Endothelial cell of umbilical vein (primary cell): Measurements from ENCODE around the gene IPO13. TPM values are rescaled to one million over a fixed set of nuclear protein-coding genes. Genes with fewer than 3 reads are reported as not detected.

Source experiments
- BruUV-seq: library from RNA; stranded (reverse); fragments of 400-500 nt; replicated peaks from 2 replicates; lab custom pipeline; 2021; lab: Mats Ljungman, UMichigan
- CTCF ChIA-PET: fragments of 300-600, 350-600 bp; sonication (Branson Sonifier 250); formaldehyde crosslinking; loops from one replicate; lab custom pipeline; 2021; ENCODE audit warnings: antibody characterized with exemption, inconsistent platforms; lab: Charles Lee
- POLR2A ChIA-PET: fragments of 300-600, 350-600 bp; sonication (Branson Sonifier 250); formaldehyde crosslinking; loops from one replicate; lab custom pipeline; 2021; ENCODE audit warnings: antibody characterized with exemption, inconsistent platforms; lab: Charles Lee
- DNase-seq: peaks from one replicate; pipeline ENCODE4 v3.0.0-alpha.2; 2011; ENCODE audit warnings: low read depth, low spot score
- FAIRE-seq: peaks from 2 replicates; lab custom pipeline; 2011; peaks lifted over from hg19 to GRCh38; lab: Jason Lieb, UNC
- H2AFZ ChIP-seq: 2 replicates; pipeline ENCODE4 v1.6.0; 2012; ENCODE audit warnings: low read depth, low read length, control low read depth, inconsistent platforms
- H3K27ac ChIP-seq: 2 replicates; pipeline ENCODE4 v1.5.1; 2011; ENCODE audit warnings: low read depth, mild to moderate bottlenecking, control low read depth, low read length, moderate library complexity; ENCODE audit not compliant: insufficient read depth
- H3K27me3 ChIP-seq, 2 experiments: 2 replicates each; pipeline versions ENCODE4 v1.6.0 to v1.6.1; 2011; ENCODE audit warnings: low read length in 2 of 2, mixed read lengths in 1 of 2; ENCODE audit not compliant: control insufficient read depth in 2 of 2, insufficient read depth in 2 of 2
- H3K36me3 ChIP-seq, 2 experiments: 2 replicates in 1 of 2; 3 replicates in 1 of 2; pipeline ENCODE4 v1.5.1; 2011; ENCODE audit warnings: low read length in 2 of 2, mild to moderate bottlenecking in 1 of 2, moderate library complexity in 1 of 2; ENCODE audit not compliant: control insufficient read depth in 2 of 2, insufficient read depth in 2 of 2; ENCODE audit errors: extremely low read depth in 1 of 2
- H3K4me1 ChIP-seq: 3 replicates; pipeline ENCODE4 v1.5.1; 2011; ENCODE audit warnings: mild to moderate bottlenecking, low read length; ENCODE audit not compliant: control insufficient read depth, insufficient read depth; ENCODE audit errors: extremely low read depth
- H3K4me2 ChIP-seq: 2 replicates; pipeline ENCODE4 v1.6.1; 2011; ENCODE audit warnings: low read length, control low read depth, mixed read lengths; ENCODE audit not compliant: insufficient read depth
- H3K4me3 ChIP-seq, 3 experiments: fragments of 200-600 bp in 1 of 3; sonication (generic), shearing (Covaris generic) in 1 of 3; replicated peaks in 1 of 3; 2 replicates each; pipeline ENCODE4 v1.5.1; 2011 to 2016; ENCODE audit warnings: control low read depth in 3 of 3, low read length in 3 of 3, mild to moderate bottlenecking in 2 of 3, inconsistent platforms in 1 of 3, low read depth in 1 of 3, moderate library complexity in 1 of 3; ENCODE audit not compliant: insufficient read depth in 1 of 3
- H3K79me2 ChIP-seq: 2 replicates; pipeline ENCODE4 v1.6.0; 2012; ENCODE audit warnings: low read length, inconsistent platforms; ENCODE audit not compliant: control insufficient read depth, insufficient read depth
- H3K9ac ChIP-seq: replicated peaks from 2 replicates; pipeline ENCODE3; 2011; ENCODE audit warnings: low read length, control low read depth; ENCODE audit not compliant: insufficient read depth; ENCODE audit errors: extremely low read depth
- H3K9me1 ChIP-seq: replicated peaks from 3 replicates; pipeline ENCODE4 v1.6.0; 2011; ENCODE audit warnings: mild to moderate bottlenecking, low read length; ENCODE audit not compliant: control insufficient read depth, insufficient read depth; ENCODE audit errors: extremely low read depth
- H3K9me3 ChIP-seq: replicated peaks from 2 replicates; pipeline ENCODE4 v1.5.1; 2012; ENCODE audit warnings: low read length, inconsistent platforms; ENCODE audit not compliant: control insufficient read depth, insufficient read depth
- H4K20me1 ChIP-seq: replicated peaks from 2 replicates; pipeline ENCODE3; 2011; ENCODE audit warnings: mild to moderate bottlenecking, low read length; ENCODE audit not compliant: control insufficient read depth, insufficient read depth; ENCODE audit errors: extremely low read depth
- EZH2 ChIP-seq: IDR thresholded peaks from 2 replicates; pipeline ENCODE4 v1.6.1; 2012; ENCODE audit warnings: borderline replicate concordance, low read depth, mild to moderate bottlenecking, moderate library complexity, low read length, inconsistent platforms; ENCODE audit not compliant: severe bottlenecking
- GATA2 ChIP-seq: IDR thresholded peaks from 2 replicates; pipeline ENCODE4 v1.7.0; 2011; ENCODE audit warnings: low read depth, mild to moderate bottlenecking, moderate library complexity, mixed read lengths, low read length; ENCODE audit not compliant: insufficient read length, insufficient read depth
- MYC ChIP-seq: IDR thresholded peaks from one replicate; pipeline ENCODE4 v1.6.1; 2011; ENCODE audit warnings: mild to moderate bottlenecking, low read depth, low read length
- dilution Hi-C: fragments of 300-500 bp; cut with MboI; formaldehyde crosslinking; loops from one replicate; pipeline ENCODE4 v1.15.0; 2019; ENCODE audit warnings: low sequenced_read_pairs; ENCODE audit not compliant: extremely low pct_ligation_motif_present
- intact Hi-C: fragments of 100-400 bp; cut with micrococcal nuclease; formaldehyde crosslinking; loops from one replicate; pipeline ENCODE4 v1.10.0; 2022
- polyA plus RNA-seq, 4 experiments: library from polyadenylated mRNA; depleted of rRNA in 3 of 4; stranded (reverse) in 3 of 4; unstranded in 1 of 4; fragments of >200 nt; gene quantifications; 2 replicates each; pipeline versions ENCODE4 v1.2.1 to v1.2.3, GENCODE V29; 2011 to 2012; ENCODE audit warnings: missing spikeins in 1 of 4
- total RNA-seq: library from RNA; stranded (reverse); gene quantifications from 2 replicates; pipeline ENCODE4 v1.2.3, GENCODE V29; 2021
- TF ChIP-seq, protein P1 (sequence below), 2 donors: IDR thresholded peaks; 1 replicate in 1 of 2; 2 replicates in 1 of 2; pipeline ENCODE4 v1.5.1; 2011; ENCODE audit warnings: low read length in 2 of 2, mild to moderate bottlenecking in 2 of 2, moderate library complexity in 2 of 2, control low read depth in 1 of 2, inconsistent platforms in 1 of 2, low read depth in 1 of 2; ENCODE audit not compliant: insufficient read depth in 1 of 2; ENCODE audit errors: extremely low read depth in 1 of 2

The IPO13 gene
- total and polyA plus RNA-seq, 2 donors (not counting 3 experiments of a cell fraction or from before 2014, with no cell fraction given), result 28.9 to 29.3 TPM

- no peak for DNase-seq
- POLR2A ChIA-PET, result no interaction called here
- H3K27ac ChIP-seq, result no peak overlapping the region
Measured at GRCh38 chr1:43990271-43991199, 43.8 kb downstream of the IPO13 start.

More at GRCh38 chr1:43990271-43991199, 43.8 kb downstream of the IPO13 start:
- no peaks in the 10 kb centered on the region for H3K9me3 ChIP-seq
- TSS peak; percentile 8 for BruUV-seq
- H3K9ac ChIP-seq, result no peak overlapping the region
- CTCF ChIA-PET, result interaction anchor here (0.9 to 3.0 kb wide), 4 partner anchors 16 to 227 kb away, joined by 3 to 12 read pairs (median 6); partner anchors contain the start of gene ATP6V0B
- H3K9me1 ChIP-seq, result no peaks in the 10 kb centered on the region
- peak overlapping the region; percentile 58 for H2AFZ ChIP-seq
- intact Hi-C loops, result loop anchor here (1.0 to 5.0 kb wide), 3 partner anchors 10 to 228 kb away; partner anchors contain the start of gene SLC6A9
- peak overlapping the region in 1 of 3 experiments; percentile 39 for H3K4me3 ChIP-seq
- H3K4me1 ChIP-seq, result peaks cover 7% of the 10 kb centered on the region
- TF ChIP-seq MYC (no peak), EZH2 (no peak), GATA2 (no peak)
- TF ChIP-seq, protein P1, sequence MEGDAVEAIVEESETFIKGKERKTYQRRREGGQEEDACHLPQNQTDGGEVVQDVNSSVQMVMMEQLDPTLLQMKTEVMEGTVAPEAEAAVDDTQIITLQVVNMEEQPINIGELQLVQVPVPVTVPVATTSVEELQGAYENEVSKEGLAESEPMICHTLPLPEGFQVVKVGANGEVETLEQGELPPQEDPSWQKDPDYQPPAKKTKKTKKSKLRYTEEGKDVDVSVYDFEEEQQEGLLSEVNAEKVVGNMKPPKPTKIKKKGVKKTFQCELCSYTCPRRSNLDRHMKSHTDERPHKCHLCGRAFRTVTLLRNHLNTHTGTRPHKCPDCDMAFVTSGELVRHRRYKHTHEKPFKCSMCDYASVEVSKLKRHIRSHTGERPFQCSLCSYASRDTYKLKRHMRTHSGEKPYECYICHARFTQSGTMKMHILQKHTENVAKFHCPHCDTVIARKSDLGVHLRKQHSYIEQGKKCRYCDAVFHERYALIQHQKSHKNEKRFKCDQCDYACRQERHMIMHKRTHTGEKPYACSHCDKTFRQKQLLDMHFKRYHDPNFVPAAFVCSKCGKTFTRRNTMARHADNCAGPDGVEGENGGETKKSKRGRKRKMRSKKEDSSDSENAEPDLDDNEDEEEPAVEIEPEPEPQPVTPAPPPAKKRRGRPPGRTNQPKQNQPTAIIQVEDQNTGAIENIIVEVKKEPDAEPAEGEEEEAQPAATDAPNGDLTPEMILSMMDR (IDR thresholded peaks at IDR 0.05; ENCODE audit: extremely low read depth in 1 of 2, insufficient read depth in 1 of 2, low read depth in 1 of 2, low read length in 2 of 2), result no peak
- dilution Hi-C loops, result no loop called here
- H3K4me2 ChIP-seq, result peak overlapping the region; percentile 67
- H3K79me2 ChIP-seq, result no peaks in the 10 kb centered on the region
- H4K20me1 ChIP-seq, result no peaks in the 10 kb centered on the region
- no peak for FAIRE-seq
- peaks cover 0 to 3% of the 10 kb centered on the region in 2 experiments for H3K36me3 ChIP-seq
- H3K27me3 ChIP-seq, result no peaks in the 10 kb centered on the region
